GM21737 (cell line): Measurements from ENCODE around the gene RSU1.
"Not testable (repeated sequence)": the region's sequence is repeated elsewhere in the genome, so short reads cannot be mapped to it uniquely, and the experiment has no call there.

Experiments
- ATAC-seq: cut with Tn5 transposase; IDR thresholded peaks from one replicate; pipeline ENCODE4 v1.9.1; 2021; ENCODE audit warnings: mild to moderate bottlenecking, moderate library complexity; ENCODE audit not compliant: unreplicated experiment

RSU1 gene

GRCh38 chr10:16817125-16818019 is at the start of gene RSU1:
Gene RSU1, minus strand, starts transcription at chr10:16817424. Its CDS starts 343 bp downstream, at chr10:16817081.
- peak; percentile 99 for ATAC-seq

- no peak for ATAC-seq
Observed at GRCh38 chr10:16866541-16867275, 49.5 kb upstream of the RSU1 start.

- ATAC-seq, result no peak
Observed at GRCh38 chr10:16865766-16866165, 48.5 kb upstream of the RSU1 start.

- ATAC-seq, result no peak
Observed at GRCh38 chr10:16863766-16864165, 46.5 kb upstream of the RSU1 start.

- ATAC-seq, result no peak
Observed at GRCh38 chr10:16857419-16857818, 40.2 kb upstream of the RSU1 start.

GRCh38 chr10:16856567-16856966 is 39.3 kb upstream of the RSU1 start:
- no peak for ATAC-seq

GRCh38 chr10:16856092-16856491 is 38.9 kb upstream of the RSU1 start:
- no peak for ATAC-seq

- no peak for ATAC-seq
Observed at GRCh38 chr10:16854623-16855022, 37.4 kb upstream of the RSU1 start.

- no peak for ATAC-seq
Observed at GRCh38 chr10:16853809-16854208, 36.6 kb upstream of the RSU1 start.

GRCh38 chr10:16853201-16853600 is 36.0 kb upstream of the RSU1 start:
- no peak for ATAC-seq

GRCh38 chr10:16852624-16853023 is 35.4 kb upstream of the RSU1 start:
- no peak for ATAC-seq

- no peak for ATAC-seq
Observed at GRCh38 chr10:16848562-16849154, 31.4 kb upstream of the RSU1 start.

- ATAC-seq, result no peak
Observed at GRCh38 chr10:16847644-16848043, 30.4 kb upstream of the RSU1 start.

GRCh38 chr10:16845248-16845647 is 28.0 kb upstream of the RSU1 start:
- ATAC-seq, result no peak

GRCh38 chr10:16843252-16843870 is 26.1 kb upstream of the RSU1 start:
- no peak for ATAC-seq

- no peak for ATAC-seq
Observed at GRCh38 chr10:16835228-16835627, 18.0 kb upstream of the RSU1 start.

GRCh38 chr10:16832351-16833080 is 15.3 kb upstream of the RSU1 start:
- ATAC-seq, result no peak

- no peak for ATAC-seq
Observed at GRCh38 chr10:16828701-16829175, 11.5 kb upstream of the RSU1 start.

GRCh38 chr10:16828114-16828568 is 10.9 kb upstream of the RSU1 start:
- peak; percentile 77 for ATAC-seq

- not testable (repeated sequence) for ATAC-seq
Observed at GRCh38 chr10:16827474-16827873, 10.2 kb upstream of the RSU1 start.
